Neutrophil (primary cell): ENCODE measurements around the gene SMIM1.
A peak's percentile ranks its signal among the peaks of the same experiment; 100 is the strongest.

ENCODE experiments used
- H3K27ac ChIP-seq: fragments of 200-600 bp; sonication (generic); 2 replicates; pipeline ENCODE4 v1.5.1; 2016; ENCODE audit warnings: mild to moderate bottlenecking, moderate library complexity
- H3K27me3 ChIP-seq: fragments of 200-600 bp; sonication (generic); 2 replicates; pipeline ENCODE4 v1.6.0; 2016; ENCODE audit warnings: mild to moderate bottlenecking
- H3K36me3 ChIP-seq: fragments of 200-600 bp; sonication (generic); 2 replicates; pipeline ENCODE4 v1.5.1; 2017
- H3K4me1 ChIP-seq, 2 experiments: fragments of 200-600 bp in 1 of 2; sonication (generic) in 1 of 2; 1 replicate in 1 of 2; 2 replicates in 1 of 2; pipeline versions ENCODE4 v1.5.1 to v1.6.1; 2013 to 2016; ENCODE audit warnings: low read depth in 1 of 2, low read length in 1 of 2, mild to moderate bottlenecking in 1 of 2, moderate library complexity in 1 of 2; ENCODE audit not compliant: control insufficient read depth in 1 of 2, insufficient read depth in 1 of 2
- H3K4me3 ChIP-seq, 2 experiments: fragments of 200-600 bp in 1 of 2; sonication (generic) in 1 of 2; 1 replicate in 1 of 2; 2 replicates in 1 of 2; pipeline ENCODE4 v1.5.1; 2013 to 2016; ENCODE audit warnings: low read depth in 1 of 2, low read length in 1 of 2, mild to moderate bottlenecking in 1 of 2, moderate library complexity in 1 of 2
- H3K9me3 ChIP-seq: fragments of 200-600 bp; sonication (generic); 2 replicates; pipeline ENCODE4 v1.5.1; 2016
- TF ChIP-seq, protein P1 (sequence below): fragments of 200-600 bp; sonication (generic); IDR thresholded peaks from 2 replicates; pipeline ENCODE4 v1.5.1; 2016; ENCODE audit warnings: antibody characterized with exemption

SMIM1 gene

DNA sequence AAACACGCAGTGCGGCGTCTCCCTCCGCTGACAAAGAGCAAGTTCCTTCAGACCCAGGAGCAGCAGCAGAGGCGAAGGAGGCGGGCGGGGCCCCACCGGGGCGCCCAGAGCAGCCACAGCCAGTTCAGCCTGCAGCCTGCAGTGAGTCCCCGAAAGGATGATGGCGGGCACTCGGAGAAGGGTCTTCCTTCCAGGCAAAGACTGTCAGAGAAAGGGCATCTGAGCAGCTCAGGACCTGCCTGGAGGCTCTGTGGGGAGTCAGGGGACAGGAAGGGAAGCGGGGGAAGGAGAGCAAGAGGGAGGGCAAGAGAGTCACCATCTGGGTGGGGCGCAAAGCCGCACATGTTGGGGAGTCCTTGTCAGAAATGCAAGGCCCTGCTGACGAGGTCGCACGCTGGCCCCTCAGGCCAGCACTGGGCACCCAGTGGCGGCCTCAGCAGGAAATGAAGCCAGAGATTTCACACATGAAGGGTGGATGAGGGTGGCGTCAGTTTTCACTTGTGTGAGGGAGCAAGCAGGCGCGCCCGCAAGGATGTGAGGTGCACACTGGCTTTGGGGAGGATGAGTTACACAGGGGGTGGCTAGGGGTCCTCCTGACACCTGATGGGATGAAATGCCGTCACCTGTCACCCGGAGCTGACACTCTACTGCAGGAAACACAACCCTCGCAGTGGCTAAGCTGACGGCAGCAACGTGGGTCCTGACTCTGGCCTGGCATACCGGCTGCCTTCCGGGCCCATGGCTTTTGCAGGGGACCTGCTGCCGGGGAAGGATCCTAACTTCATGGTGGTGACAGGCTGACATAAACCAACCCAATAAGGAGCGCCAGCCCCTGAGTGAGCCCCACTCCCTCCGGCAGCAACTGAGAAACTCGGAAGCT lies 17.1 kb downstream of the SMIM1 start:
- H3K4me3 ChIP-seq: no peak overlapping the region
- H3K27ac ChIP-seq: no peak overlapping the region
- H3K27me3 ChIP-seq: no peaks in the 10 kb centered on the region
- H3K9me3 ChIP-seq: no peaks in the 10 kb centered on the region
- H3K4me1 ChIP-seq: peaks cover 11 to 12% of the 10 kb centered on the region in 2 experiments
- H3K36me3 ChIP-seq: peaks cover 54% of the 10 kb centered on the region
- TF ChIP-seq, protein P1, sequence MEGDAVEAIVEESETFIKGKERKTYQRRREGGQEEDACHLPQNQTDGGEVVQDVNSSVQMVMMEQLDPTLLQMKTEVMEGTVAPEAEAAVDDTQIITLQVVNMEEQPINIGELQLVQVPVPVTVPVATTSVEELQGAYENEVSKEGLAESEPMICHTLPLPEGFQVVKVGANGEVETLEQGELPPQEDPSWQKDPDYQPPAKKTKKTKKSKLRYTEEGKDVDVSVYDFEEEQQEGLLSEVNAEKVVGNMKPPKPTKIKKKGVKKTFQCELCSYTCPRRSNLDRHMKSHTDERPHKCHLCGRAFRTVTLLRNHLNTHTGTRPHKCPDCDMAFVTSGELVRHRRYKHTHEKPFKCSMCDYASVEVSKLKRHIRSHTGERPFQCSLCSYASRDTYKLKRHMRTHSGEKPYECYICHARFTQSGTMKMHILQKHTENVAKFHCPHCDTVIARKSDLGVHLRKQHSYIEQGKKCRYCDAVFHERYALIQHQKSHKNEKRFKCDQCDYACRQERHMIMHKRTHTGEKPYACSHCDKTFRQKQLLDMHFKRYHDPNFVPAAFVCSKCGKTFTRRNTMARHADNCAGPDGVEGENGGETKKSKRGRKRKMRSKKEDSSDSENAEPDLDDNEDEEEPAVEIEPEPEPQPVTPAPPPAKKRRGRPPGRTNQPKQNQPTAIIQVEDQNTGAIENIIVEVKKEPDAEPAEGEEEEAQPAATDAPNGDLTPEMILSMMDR: no peak

DNA sequence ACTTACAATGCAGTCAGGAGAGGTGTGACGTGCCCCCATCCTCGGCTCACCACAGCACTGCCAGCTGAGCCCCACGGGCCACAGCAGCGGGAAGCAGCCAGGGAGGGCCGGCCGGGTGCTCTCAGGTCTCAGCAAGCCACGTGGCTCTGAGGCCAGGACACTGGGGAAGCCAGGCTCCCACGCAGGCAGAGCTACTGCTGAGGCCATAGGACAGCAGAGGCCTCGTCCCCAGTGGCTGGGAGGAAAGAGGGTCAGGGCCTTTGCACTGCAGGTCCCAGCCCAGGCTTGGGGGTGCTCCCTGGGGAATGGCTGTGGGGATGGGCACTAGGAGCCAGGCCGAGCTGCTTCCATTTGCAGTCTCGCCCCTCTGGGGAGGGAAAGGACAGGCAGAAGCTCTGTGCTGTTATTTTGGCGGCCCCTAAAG lies 18.0 kb downstream of the SMIM1 start:
- Histone ChIP-seq H3K9me3 (no peaks in the 10 kb centered on the region), H3K27me3 (no peaks in the 10 kb centered on the region), H3K27ac (no peak overlapping the region), H3K4me3 (no peak overlapping the region), H3K4me1 (peaks cover 18 to 19% of the 10 kb centered on the region in 2 experiments), H3K36me3 (peaks cover 45% of the 10 kb centered on the region)
- TF ChIP-seq, protein P1: no peak

DNA sequence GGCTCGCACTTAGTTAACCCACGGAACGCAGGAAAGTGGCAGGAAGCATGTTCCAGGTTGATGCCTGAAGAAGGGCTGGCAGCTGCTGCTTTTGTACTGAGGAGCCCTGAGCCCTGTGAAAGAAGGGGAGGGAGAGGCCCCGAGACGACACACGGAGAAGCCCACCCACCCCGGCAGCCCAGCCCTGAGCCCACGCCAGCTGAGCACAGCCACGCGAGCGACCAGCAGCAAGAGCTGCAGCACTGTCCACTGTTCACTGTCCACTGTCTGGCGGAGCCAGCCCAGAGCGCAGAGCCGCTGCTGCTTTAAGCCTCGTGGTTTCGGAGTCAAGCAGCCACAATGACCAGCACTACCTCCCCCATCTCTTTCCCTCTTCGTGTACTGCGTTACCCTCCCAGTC lies 18.4 kb downstream of the SMIM1 start:
- H3K27me3 ChIP-seq: no peaks in the 10 kb centered on the region
- peaks cover 41% of the 10 kb centered on the region for H3K36me3 ChIP-seq
- no peak overlapping the region for H3K4me3 ChIP-seq
- TF ChIP-seq, protein P1: no peak
- H3K27ac ChIP-seq: no peak overlapping the region
- H3K9me3 ChIP-seq: no peaks in the 10 kb centered on the region
- peaks cover 22 to 24% of the 10 kb centered on the region in 2 experiments for H3K4me1 ChIP-seq

DNA sequence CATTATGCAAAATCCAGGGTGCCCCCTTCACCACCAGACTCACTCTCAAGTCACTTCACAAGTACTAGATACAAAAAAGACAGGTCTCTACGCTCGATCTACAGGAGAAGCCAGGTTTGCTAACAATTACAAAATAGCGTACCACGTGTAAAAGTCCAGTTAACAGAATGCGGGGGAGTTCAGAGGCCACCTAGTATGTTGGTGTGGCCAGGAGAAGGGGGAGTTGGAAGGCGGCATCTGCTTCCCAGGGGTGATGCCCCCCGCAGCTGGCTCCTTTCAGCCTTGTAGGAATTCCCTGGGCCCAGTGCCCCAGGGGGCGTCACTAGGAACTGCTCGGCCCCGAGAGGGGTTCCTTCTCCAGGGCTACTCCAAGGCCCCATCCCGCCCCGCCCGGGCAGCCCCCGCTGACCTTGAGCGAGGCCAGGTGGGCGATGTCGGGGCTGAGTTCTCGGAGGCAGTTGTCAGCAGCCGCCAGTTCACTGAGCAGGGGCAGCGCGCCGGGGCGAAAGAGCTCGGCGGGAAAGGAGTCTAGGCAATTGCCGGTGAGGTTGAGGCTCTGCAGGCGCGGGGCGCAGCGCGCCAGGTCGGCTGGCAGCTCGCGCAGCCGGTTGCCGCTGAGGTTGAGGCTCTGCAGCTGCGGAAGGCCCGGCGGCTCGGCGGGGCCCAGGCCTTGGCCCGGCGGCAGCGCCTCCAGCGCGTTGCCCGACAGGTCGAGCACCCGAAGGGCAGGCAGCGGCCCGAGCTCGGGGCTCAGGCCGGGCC lies 23.1 kb downstream of the SMIM1 start:
- H3K4me1 ChIP-seq: peaks cover 29 to 30% of the 10 kb centered on the region in 2 experiments
- peak overlapping the region; percentile 74 to 85 for H3K4me3 ChIP-seq
- peaks cover 12% of the 10 kb centered on the region for H3K27me3 ChIP-seq
- H3K27ac ChIP-seq: peak overlapping the region; percentile 71
- H3K9me3 ChIP-seq: no peaks in the 10 kb centered on the region
- TF ChIP-seq, protein P1: no peak
- H3K36me3 ChIP-seq: peaks cover 5% of the 10 kb centered on the region

DNA sequence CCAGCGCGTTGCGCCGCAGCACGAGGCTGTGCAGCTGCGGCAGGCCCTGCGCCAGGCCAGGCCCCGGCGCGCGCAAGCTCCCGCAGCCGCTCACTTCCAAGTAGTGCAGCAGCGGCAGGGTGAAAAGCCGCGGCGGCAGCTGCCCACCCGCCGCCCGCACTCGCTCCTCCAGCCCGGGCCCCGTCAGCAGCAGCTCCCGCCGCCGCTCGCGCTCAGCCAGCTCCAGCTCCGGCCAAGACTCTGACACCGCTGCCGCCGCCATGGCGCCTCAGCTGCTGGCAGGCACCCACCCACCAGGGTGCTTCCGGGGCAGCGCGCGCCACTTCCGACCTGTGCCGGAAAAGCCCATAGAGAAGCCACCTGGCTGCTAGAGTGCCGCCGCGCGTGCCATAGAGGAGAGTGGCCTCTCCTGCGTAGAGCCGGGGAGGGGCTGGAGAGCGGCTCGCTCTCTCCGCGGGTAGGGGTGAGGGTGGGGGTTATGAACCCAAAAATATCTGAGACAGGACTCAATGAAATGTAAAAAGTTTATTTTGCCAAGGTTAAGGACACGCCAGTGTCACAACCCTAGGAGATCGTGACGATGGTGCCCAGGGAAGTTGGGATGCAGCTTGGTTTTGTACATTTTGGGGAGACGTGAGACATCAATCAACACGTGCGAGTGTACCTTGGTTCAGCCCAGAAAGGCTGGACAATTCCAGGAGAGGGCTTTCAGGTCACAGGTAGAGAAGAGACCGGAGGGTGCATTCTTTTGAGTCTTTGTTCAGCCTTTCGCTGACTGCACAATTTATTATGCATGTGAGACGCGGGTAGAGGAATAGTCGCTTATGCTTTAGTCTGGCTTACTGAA lies 23.9 kb downstream of the SMIM1 start, which contains the start of gene LRRC47:
TSS of gene LRRC47 (minus strand) at position 284 of the 847 bp plus-strand sequence. CDS start at position 262, 22 bp downstream.
- Histone ChIP-seq H3K27ac (peak within 1 kb of the TSS; percentile 71), H3K36me3 (no peaks in the 10 kb centered on the region), H3K9me3 (no peaks in the 10 kb centered on the region), H3K4me1 (peaks cover 29 to 30% of the 10 kb centered on the region in 2 experiments), H3K4me3 (peak within 1 kb of the TSS; percentile 74 to 85), H3K27me3 (peaks cover 20% of the 10 kb centered on the region)
- TF ChIP-seq, protein P1: peak; percentile 69
